SK-N-SH (cell line): ENCODE measurements around the gene TPP2. TPM values are rescaled to one million over a fixed set of nuclear protein-coding genes. Genes with fewer than 3 reads are reported as not detected.

Experiments used
- CTCF ChIA-PET: fragments of 300-600, 350-600 bp; formaldehyde crosslinking; extraction: SDS; loops from one replicate; lab custom pipeline; 2021; lab: Yijun Ruan, JAX
- POLR2A ChIA-PET: fragments of 350-600 bp; sonication (Branson Sonifier 250); formaldehyde crosslinking; extraction: SDS; loops from one replicate; lab custom pipeline; 2020; ENCODE audit warnings: antibody characterized with exemption, inconsistent platforms; lab: Yijun Ruan, JAX
- DNase-seq: peaks from one replicate; pipeline ENCODE4 v3.0.0; 2012
- H2AFZ ChIP-seq: fragments of 200-600 bp; sonication (generic); 2 replicates; pipeline ENCODE4 v1.8.1; 2016; ENCODE audit warnings: antibody characterized with exemption, mild to moderate bottlenecking, low read depth
- H3F3A ChIP-seq: fragments of 200-600 bp; sonication (generic); replicated peaks from 2 replicates; pipeline ENCODE3; 2016; ENCODE audit warnings: antibody characterized with exemption, mild to moderate bottlenecking; ENCODE audit not compliant: insufficient read depth
- H3K27ac ChIP-seq, 2 experiments: fragments of 200-500 bp in 1 of 2; fragments of 200-600 bp in 1 of 2; sonication (Bioruptor generic) in 1 of 2; sonication (generic), shearing (Covaris generic) in 1 of 2; 2 replicates each; pipeline versions ENCODE4 v1.5.1 to v1.6.1; 2014 to 2016; ENCODE audit warnings: low read depth in 2 of 2, inconsistent platforms in 1 of 2, low read length in 1 of 2, mild to moderate bottlenecking in 1 of 2, mixed read lengths in 1 of 2
- H3K27me3 ChIP-seq: fragments of 200-600 bp; sonication (generic), shearing (Covaris generic); 2 replicates; pipeline ENCODE4 v1.6.1; 2016; ENCODE audit warnings: mixed run types; ENCODE audit not compliant: insufficient read depth
- H3K36me3 ChIP-seq, 2 experiments: fragments of 200-500 bp in 1 of 2; fragments of 200-600 bp in 1 of 2; sonication (Bioruptor generic) in 1 of 2; sonication (generic) in 1 of 2; replicated peaks in 1 of 2; 2 replicates each; pipeline versions ENCODE3 to v1.5.1; 2014 to 2016; ENCODE audit warnings: low read length in 1 of 2, mild to moderate bottlenecking in 1 of 2; ENCODE audit not compliant: insufficient read depth in 2 of 2, control insufficient read depth in 1 of 2
- H3K4me1 ChIP-seq, 2 experiments: fragments of 200-500 bp in 1 of 2; fragments of 200-600 bp in 1 of 2; sonication (Bioruptor generic) in 1 of 2; sonication (generic), shearing (Covaris generic) in 1 of 2; 2 replicates each; pipeline versions ENCODE4 v1.5.1 to v1.6.1; 2014 to 2016; ENCODE audit warnings: low read depth in 1 of 2, low read length in 1 of 2, mixed run types in 1 of 2; ENCODE audit not compliant: insufficient read depth in 2 of 2, control insufficient read depth in 1 of 2
- H3K4me2 ChIP-seq: fragments of 200-600 bp; sonication (generic), shearing (Covaris generic); 2 replicates; pipeline ENCODE4 v1.6.1; 2017; ENCODE audit warnings: mixed run types
- H3K4me3 ChIP-seq, 2 experiments: fragments of 200-500 bp in 1 of 2; fragments of 200-600 bp in 1 of 2; sonication (Bioruptor generic) in 1 of 2; sonication (generic), shearing (Covaris generic) in 1 of 2; 2 replicates each; pipeline versions ENCODE4 v1.5.1 to v1.8.1; 2014 to 2016; ENCODE audit warnings: low read depth in 2 of 2, inconsistent platforms in 1 of 2, low read length in 1 of 2, mild to moderate bottlenecking in 1 of 2, mixed read lengths in 1 of 2, moderate library complexity in 1 of 2
- H3K79me2 ChIP-seq: fragments of 200-600 bp; sonication (generic); 2 replicates; pipeline ENCODE4 v1.8.1; 2017; ENCODE audit warnings: mild to moderate bottlenecking; ENCODE audit not compliant: insufficient read depth
- H3K9ac ChIP-seq: fragments of 200-600 bp; sonication (generic); 2 replicates; pipeline ENCODE4 v1.6.1; 2017; ENCODE audit warnings: mixed run types
- H3K9me2 ChIP-seq: fragments of 200-600 bp; sonication (generic); 2 replicates; pipeline ENCODE4 v1.6.1; 2017; ENCODE audit warnings: mixed run types
- H3K9me3 ChIP-seq: fragments of 200-600 bp; sonication (generic); 2 replicates; pipeline ENCODE4 v1.6.1; 2017; ENCODE audit warnings: mixed run types, mild to moderate bottlenecking, moderate library complexity
- H4K20me1 ChIP-seq: fragments of 200-600 bp; sonication (generic); 2 replicates; pipeline ENCODE4 v1.6.1; 2017; ENCODE audit warnings: mild to moderate bottlenecking, mixed run types; ENCODE audit not compliant: insufficient read depth
- ELF1 ChIP-seq: IDR thresholded peaks from 2 replicates; pipeline ENCODE4 v1.4.0; 2012
- FOXJ3 ChIP-seq: sonication (generic); formaldehyde crosslinking; IDR thresholded peaks from 2 replicates; pipeline ENCODE4 v1.5.1; 2020; ENCODE audit warnings: mild to moderate bottlenecking, missing genetic modification reagents
- FOXM1 ChIP-seq: IDR thresholded peaks from 2 replicates; pipeline ENCODE4 v1.4.0; 2012; ENCODE audit warnings: low read depth, mild to moderate bottlenecking
- JUND ChIP-seq: IDR thresholded peaks from 2 replicates; pipeline ENCODE4 v1.4.0; 2012
- MXI1 ChIP-seq: IDR thresholded peaks from 2 replicates; pipeline ENCODE4 v1.6.1; 2012; ENCODE audit warnings: mild to moderate bottlenecking, low read depth, low read length, improper control_type of control experiment
- POLR2AphosphoS5 ChIP-seq: IDR thresholded peaks from 2 replicates; pipeline ENCODE4 v1.6.1; 2012; ENCODE audit warnings: low read depth, low read length
- RAD21 ChIP-seq: IDR thresholded peaks from 2 replicates; pipeline ENCODE4 v1.6.1; 2012; ENCODE audit warnings: mild to moderate bottlenecking, low read length
- RFX5 ChIP-seq: IDR thresholded peaks from 2 replicates; pipeline ENCODE4 v1.6.1; 2012; ENCODE audit warnings: mild to moderate bottlenecking, improper control_type of control experiment, low read length
- TAF1 ChIP-seq: IDR thresholded peaks from 2 replicates; pipeline ENCODE4 v1.6.1; 2012; ENCODE audit warnings: low read depth, mild to moderate bottlenecking, low read length, moderate library complexity, borderline replicate concordance
- TCF12 ChIP-seq: IDR thresholded peaks from 2 replicates; pipeline ENCODE4 v1.4.0; 2012
- YY1 ChIP-seq: IDR thresholded peaks from 2 replicates; pipeline ENCODE4 v1.4.0; 2012; ENCODE audit warnings: low read depth, mild to moderate bottlenecking
- WGBS: methylation state at CpG from one replicate; pipeline ENCODE4 v1.1.6; 2017; ENCODE audit warnings: low lambda C conversion rate; 5-methylcytosine and 5-hydroxymethylcytosine counted together
- polyA plus RNA-seq, 3 experiments: library from polyadenylated mRNA; depleted of rRNA; stranded (reverse); fragments of >200 nt; gene quantifications; 2 replicates each; pipeline ENCODE4 v1.2.3, GENCODE V29; 2012
- TF ChIP-seq, protein P1 (sequence below): fragments of 150-350 bp; IDR thresholded peaks from 2 replicates; pipeline ENCODE4 v1.6.1; 2017; ENCODE audit warnings: antibody characterized with exemption, low read length, low read depth, borderline replicate concordance
- TF ChIP-seq, protein P2 (sequence below): fragments of 200-600 bp; sonication (generic); IDR thresholded peaks from 2 replicates; pipeline ENCODE4 v1.6.1; 2017; ENCODE audit warnings: antibody characterized with exemption, mild to moderate bottlenecking, moderate library complexity
- TF ChIP-seq, protein P3 (sequence below): IDR thresholded peaks from 2 replicates; pipeline ENCODE4; 2012
- TF ChIP-seq, protein P4 (sequence below): fragments of 150-350 bp; IDR thresholded peaks from 2 replicates; pipeline ENCODE4 v1.6.1; 2016; ENCODE audit warnings: mild to moderate bottlenecking, low read depth, low read length
- TF ChIP-seq, protein P5 (sequence below): IDR thresholded peaks from 2 replicates; pipeline ENCODE4 v1.4.0; 2012; ENCODE audit warnings: low read depth, borderline replicate concordance

TPP2 gene
- polyA plus RNA-seq, 1 of the 3 experiments (the other 2 are of a cell fraction), result 8.3 TPM

DNA sequence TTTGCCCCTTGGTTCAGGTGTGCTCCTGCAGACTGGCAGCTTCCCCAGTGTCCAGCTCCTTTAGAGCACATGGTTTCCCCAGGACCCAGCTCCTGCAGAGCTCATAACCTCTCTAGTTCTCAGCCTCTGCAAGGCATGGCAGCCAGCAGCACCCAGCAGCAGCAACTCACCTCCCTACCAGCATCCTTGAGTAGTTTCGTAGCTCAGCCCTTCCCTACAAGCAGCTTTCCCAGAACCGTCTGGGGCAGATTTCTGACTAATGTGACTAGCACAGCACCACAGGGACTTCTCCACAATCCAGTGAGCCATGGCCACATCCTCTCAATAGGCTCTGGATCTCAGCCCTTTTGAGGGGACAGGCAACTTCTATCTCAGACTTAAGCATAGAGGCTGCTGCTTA, 112.2 kb downstream of the TPP2 start:
- Histone ChIP-seq H3K4me3 (no peak overlapping the region), H3K79me2 (no peaks in the 10 kb centered on the region), H3K4me1 (peaks cover 10 to 13% of the 10 kb centered on the region in 2 experiments), H3K9ac (no peak overlapping the region), H3F3A (peaks cover 16% of the 10 kb centered on the region), H3K36me3 (no peaks in the 10 kb centered on the region), H3K27ac (no peak overlapping the region), H4K20me1 (no peaks in the 10 kb centered on the region), H3K9me2 (no peaks in the 10 kb centered on the region), H3K4me2 (no peak overlapping the region), H3K9me3 (no peaks in the 10 kb centered on the region), H2AFZ (no peak overlapping the region), H3K27me3 (no peaks in the 10 kb centered on the region)
- DNase-seq, result no peak
- CTCF ChIA-PET, result interaction anchor here (1.0 kb wide), 1 partner anchor 16 kb away, joined by 3 read pairs; no protein-coding TSS in a partner anchor
- 94% methylated on average over 2 of the region's 2 CpGs for WGBS
- no peak for TF ChIP-seq TCF12
- TF ChIP-seq RFX5, result no peak
- TF ChIP-seq, protein P1, sequence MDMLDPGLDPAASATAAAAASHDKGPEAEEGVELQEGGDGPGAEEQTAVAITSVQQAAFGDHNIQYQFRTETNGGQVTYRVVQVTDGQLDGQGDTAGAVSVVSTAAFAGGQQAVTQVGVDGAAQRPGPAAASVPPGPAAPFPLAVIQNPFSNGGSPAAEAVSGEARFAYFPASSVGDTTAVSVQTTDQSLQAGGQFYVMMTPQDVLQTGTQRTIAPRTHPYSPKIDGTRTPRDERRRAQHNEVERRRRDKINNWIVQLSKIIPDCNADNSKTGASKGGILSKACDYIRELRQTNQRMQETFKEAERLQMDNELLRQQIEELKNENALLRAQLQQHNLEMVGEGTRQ, result no peak
- no peak for TF ChIP-seq TAF1
- TF ChIP-seq ELF1, result no peak
- TF ChIP-seq, protein P2, sequence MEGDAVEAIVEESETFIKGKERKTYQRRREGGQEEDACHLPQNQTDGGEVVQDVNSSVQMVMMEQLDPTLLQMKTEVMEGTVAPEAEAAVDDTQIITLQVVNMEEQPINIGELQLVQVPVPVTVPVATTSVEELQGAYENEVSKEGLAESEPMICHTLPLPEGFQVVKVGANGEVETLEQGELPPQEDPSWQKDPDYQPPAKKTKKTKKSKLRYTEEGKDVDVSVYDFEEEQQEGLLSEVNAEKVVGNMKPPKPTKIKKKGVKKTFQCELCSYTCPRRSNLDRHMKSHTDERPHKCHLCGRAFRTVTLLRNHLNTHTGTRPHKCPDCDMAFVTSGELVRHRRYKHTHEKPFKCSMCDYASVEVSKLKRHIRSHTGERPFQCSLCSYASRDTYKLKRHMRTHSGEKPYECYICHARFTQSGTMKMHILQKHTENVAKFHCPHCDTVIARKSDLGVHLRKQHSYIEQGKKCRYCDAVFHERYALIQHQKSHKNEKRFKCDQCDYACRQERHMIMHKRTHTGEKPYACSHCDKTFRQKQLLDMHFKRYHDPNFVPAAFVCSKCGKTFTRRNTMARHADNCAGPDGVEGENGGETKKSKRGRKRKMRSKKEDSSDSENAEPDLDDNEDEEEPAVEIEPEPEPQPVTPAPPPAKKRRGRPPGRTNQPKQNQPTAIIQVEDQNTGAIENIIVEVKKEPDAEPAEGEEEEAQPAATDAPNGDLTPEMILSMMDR, result no peak
- TF ChIP-seq POLR2AphosphoS5, result no peak
- TF ChIP-seq FOXJ3 (CRISPR knock-in tag), result no peak
- TF ChIP-seq MXI1, result no peak
- TF ChIP-seq, protein P3, sequence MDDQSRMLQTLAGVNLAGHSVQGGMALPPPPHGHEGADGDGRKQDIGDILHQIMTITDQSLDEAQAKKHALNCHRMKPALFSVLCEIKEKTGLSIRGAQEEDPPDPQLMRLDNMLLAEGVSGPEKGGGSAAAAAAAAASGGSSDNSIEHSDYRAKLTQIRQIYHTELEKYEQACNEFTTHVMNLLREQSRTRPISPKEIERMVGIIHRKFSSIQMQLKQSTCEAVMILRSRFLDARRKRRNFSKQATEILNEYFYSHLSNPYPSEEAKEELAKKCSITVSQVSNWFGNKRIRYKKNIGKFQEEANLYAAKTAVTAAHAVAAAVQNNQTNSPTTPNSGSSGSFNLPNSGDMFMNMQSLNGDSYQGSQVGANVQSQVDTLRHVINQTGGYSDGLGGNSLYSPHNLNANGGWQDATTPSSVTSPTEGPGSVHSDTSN, result no peak
- no peak for TF ChIP-seq JUND
- TF ChIP-seq, protein P4, sequence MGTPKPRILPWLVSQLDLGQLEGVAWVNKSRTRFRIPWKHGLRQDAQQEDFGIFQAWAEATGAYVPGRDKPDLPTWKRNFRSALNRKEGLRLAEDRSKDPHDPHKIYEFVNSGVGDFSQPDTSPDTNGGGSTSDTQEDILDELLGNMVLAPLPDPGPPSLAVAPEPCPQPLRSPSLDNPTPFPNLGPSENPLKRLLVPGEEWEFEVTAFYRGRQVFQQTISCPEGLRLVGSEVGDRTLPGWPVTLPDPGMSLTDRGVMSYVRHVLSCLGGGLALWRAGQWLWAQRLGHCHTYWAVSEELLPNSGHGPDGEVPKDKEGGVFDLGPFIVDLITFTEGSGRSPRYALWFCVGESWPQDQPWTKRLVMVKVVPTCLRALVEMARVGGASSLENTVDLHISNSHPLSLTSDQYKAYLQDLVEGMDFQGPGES, result no peak
- TF ChIP-seq, protein P5, sequence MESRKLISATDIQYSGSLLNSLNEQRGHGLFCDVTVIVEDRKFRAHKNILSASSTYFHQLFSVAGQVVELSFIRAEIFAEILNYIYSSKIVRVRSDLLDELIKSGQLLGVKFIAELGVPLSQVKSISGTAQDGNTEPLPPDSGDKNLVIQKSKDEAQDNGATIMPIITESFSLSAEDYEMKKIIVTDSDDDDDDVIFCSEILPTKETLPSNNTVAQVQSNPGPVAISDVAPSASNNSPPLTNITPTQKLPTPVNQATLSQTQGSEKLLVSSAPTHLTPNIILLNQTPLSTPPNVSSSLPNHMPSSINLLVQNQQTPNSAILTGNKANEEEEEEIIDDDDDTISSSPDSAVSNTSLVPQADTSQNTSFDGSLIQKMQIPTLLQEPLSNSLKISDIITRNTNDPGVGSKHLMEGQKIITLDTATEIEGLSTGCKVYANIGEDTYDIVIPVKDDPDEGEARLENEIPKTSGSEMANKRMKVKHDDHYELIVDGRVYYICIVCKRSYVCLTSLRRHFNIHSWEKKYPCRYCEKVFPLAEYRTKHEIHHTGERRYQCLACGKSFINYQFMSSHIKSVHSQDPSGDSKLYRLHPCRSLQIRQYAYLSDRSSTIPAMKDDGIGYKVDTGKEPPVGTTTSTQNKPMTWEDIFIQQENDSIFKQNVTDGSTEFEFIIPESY, result no peak
- no peak for TF ChIP-seq FOXM1
- no peak for TF ChIP-seq RAD21
- TF ChIP-seq YY1, result no peak
- POLR2A ChIA-PET, result no interaction called here
